HEK293T (cell line): ENCODE data around the gene NFIX.

ENCODE experiments used
- ARNT ChIP-seq: fragments of 450-650 bp; IDR thresholded peaks from 2 replicates; pipeline ENCODE4 v1.6.1; 2017; ENCODE audit warnings: mild to moderate bottlenecking
- BHLHE40 ChIP-seq: fragments of 450-650 bp; IDR thresholded peaks from 2 replicates; pipeline ENCODE4 v1.6.1; 2016; ENCODE audit warnings: mild to moderate bottlenecking, moderate library complexity, borderline replicate concordance
- ELF4 ChIP-seq: fragments of 450-650 bp; IDR thresholded peaks from 2 replicates; pipeline ENCODE4 v1.6.1; 2017; ENCODE audit warnings: antibody characterized with exemption
- FOXA1 ChIP-seq: fragments of 450-650 bp; IDR thresholded peaks from 2 replicates; pipeline ENCODE4 v1.6.1; 2016; ENCODE audit warnings: mild to moderate bottlenecking
- FOXK2 ChIP-seq: fragments of 450-650 bp; IDR thresholded peaks from 2 replicates; pipeline ENCODE4 v1.6.1; 2016; ENCODE audit warnings: mild to moderate bottlenecking
- FOXM1 ChIP-seq: fragments of 450-650 bp; IDR thresholded peaks from 2 replicates; pipeline ENCODE4 v1.6.1; 2017; ENCODE audit warnings: mild to moderate bottlenecking, borderline replicate concordance
- HDGF ChIP-seq: fragments of 450-650 bp; IDR thresholded peaks from 2 replicates; pipeline ENCODE4 v1.6.1; 2017; ENCODE audit warnings: antibody characterized with exemption, borderline replicate concordance
- LEF1 ChIP-seq: fragments of 450-650 bp; IDR thresholded peaks from 2 replicates; pipeline ENCODE4 v1.6.1; 2017; ENCODE audit warnings: mild to moderate bottlenecking, borderline replicate concordance
- NFRKB ChIP-seq: fragments of 450-650 bp; IDR thresholded peaks from 2 replicates; pipeline ENCODE4 v1.6.1; 2016; ENCODE audit warnings: mild to moderate bottlenecking, moderate library complexity
- PKNOX1 ChIP-seq: fragments of 450-650 bp; IDR thresholded peaks from 2 replicates; pipeline ENCODE4 v1.6.1; 2016
- SP1 ChIP-seq: fragments of 450-650 bp; IDR thresholded peaks from 2 replicates; pipeline ENCODE4 v1.6.1; 2017
- SUZ12 ChIP-seq: fragments of 450-650 bp; IDR thresholded peaks from 2 replicates; pipeline ENCODE4 v1.6.1; 2016; ENCODE audit warnings: mild to moderate bottlenecking
- TARDBP ChIP-seq: fragments of 450-650 bp; IDR thresholded peaks from 2 replicates; pipeline ENCODE4 v1.6.1; 2016
- ZNF384 ChIP-seq: fragments of 450-650 bp; IDR thresholded peaks from 2 replicates; pipeline ENCODE4 v1.6.1; 2016

GRCh38 chr19:12983542-12984142 lies 11.6 kb upstream of the NFIX start:
- TF ChIP-seq BHLHE40 (no peak), PKNOX1 (no peak), SP1 (no peak), FOXA1 (no peak), HDGF (no peak), NFRKB (no peak), ZNF384 (no peak), ELF4 (no peak), FOXK2 (no peak), TARDBP (no peak), ARNT (no peak), FOXM1 (no peak), LEF1 (no peak), SUZ12 (no peak)
